Testis (tissue), 3 donors: ENCODE measurements around the gene NXPH4. TPM values are rescaled to one million over a fixed set of nuclear protein-coding genes. Genes with fewer than 3 reads are reported as not detected.
A peak's percentile ranks its signal among the peaks of the same experiment; 100 is the strongest.

ENCODE experiments used
- DNase-seq: peaks from one replicate; pipeline ENCODE4 v3.0.0-alpha.2; 2019
- H3K27ac ChIP-seq, 2 donors: fragments of 200-600 bp; sonication (generic); one replicate each; pipeline ENCODE4 v1.5.1; 2019
- H3K27me3 ChIP-seq: fragments of 200-600 bp; sonication (generic); one replicate; pipeline ENCODE4 v1.5.1; 2019
- H3K36me3 ChIP-seq: fragments of 200-600 bp; sonication (generic); one replicate; pipeline ENCODE4 v1.5.1; 2017; ENCODE audit warnings: low read depth; ENCODE audit errors: missing control alignments
- H3K4me1 ChIP-seq: fragments of 200-600 bp; sonication (generic); one replicate; pipeline ENCODE4 v1.5.1; 2019
- H3K4me3 ChIP-seq, 2 donors: fragments of 200-600 bp; sonication (generic); one replicate each; pipeline ENCODE4 v1.5.1; 2017 to 2019
- H3K9me3 ChIP-seq: fragments of 200-600 bp; sonication (generic); one replicate; pipeline ENCODE4 v1.5.1; 2017
- POLR2A ChIP-seq: fragments of 450-650 bp; IDR thresholded peaks from one replicate; pipeline ENCODE4 v1.6.1; 2017; ENCODE audit warnings: antibody characterized with exemption, mild to moderate bottlenecking, moderate library complexity
- WGBS, 2 donors: methylation state at CpG; one replicate each; pipeline ENCODE4 v1.1.5; 2018; 5-methylcytosine and 5-hydroxymethylcytosine counted together
- intact Hi-C: fragments of 100-400 bp; cut with DNase I; formaldehyde crosslinking; loops from one replicate; pipeline ENCODE4 v1.15.1; 2023; ENCODE audit warnings: low total_unique reads
- polyA plus RNA-seq: library from polyadenylated mRNA; stranded (reverse); fragments of 350-450 nt; fragmentation: Illumina TruSeq; extraction: RNeasy Lipid Tissue Mini Kit (QIAGEN cat#74804); gene quantifications from one replicate; pipeline ENCODE4 v1.2.3, GENCODE V29; 2014; ENCODE audit warnings: low read depth, low replicate concordance; ENCODE audit not compliant: insufficient read depth
- total RNA-seq, 2 donors: library from RNA; depleted of rRNA; stranded (reverse); fragments of >200 nt; gene quantifications; one replicate each; pipeline ENCODE4 v1.2.3, GENCODE V29; 2016
- TF ChIP-seq, protein P1 (sequence below), 3 experiments: fragments of 450-650 bp in 2 of 3; fragments of 200-600 bp in 1 of 3; sonication (generic) in 1 of 3; IDR thresholded peaks; one replicate each; pipeline ENCODE4 v1.5.1; 2016 to 2019; ENCODE audit warnings: antibody characterized with exemption in 3 of 3, mild to moderate bottlenecking in 2 of 3, moderate library complexity in 1 of 3

Gene NXPH4
- total and polyA plus RNA-seq, 3 donors from 2014 or later: 1.8 to 7.7 (median 7.5) TPM

DNA sequence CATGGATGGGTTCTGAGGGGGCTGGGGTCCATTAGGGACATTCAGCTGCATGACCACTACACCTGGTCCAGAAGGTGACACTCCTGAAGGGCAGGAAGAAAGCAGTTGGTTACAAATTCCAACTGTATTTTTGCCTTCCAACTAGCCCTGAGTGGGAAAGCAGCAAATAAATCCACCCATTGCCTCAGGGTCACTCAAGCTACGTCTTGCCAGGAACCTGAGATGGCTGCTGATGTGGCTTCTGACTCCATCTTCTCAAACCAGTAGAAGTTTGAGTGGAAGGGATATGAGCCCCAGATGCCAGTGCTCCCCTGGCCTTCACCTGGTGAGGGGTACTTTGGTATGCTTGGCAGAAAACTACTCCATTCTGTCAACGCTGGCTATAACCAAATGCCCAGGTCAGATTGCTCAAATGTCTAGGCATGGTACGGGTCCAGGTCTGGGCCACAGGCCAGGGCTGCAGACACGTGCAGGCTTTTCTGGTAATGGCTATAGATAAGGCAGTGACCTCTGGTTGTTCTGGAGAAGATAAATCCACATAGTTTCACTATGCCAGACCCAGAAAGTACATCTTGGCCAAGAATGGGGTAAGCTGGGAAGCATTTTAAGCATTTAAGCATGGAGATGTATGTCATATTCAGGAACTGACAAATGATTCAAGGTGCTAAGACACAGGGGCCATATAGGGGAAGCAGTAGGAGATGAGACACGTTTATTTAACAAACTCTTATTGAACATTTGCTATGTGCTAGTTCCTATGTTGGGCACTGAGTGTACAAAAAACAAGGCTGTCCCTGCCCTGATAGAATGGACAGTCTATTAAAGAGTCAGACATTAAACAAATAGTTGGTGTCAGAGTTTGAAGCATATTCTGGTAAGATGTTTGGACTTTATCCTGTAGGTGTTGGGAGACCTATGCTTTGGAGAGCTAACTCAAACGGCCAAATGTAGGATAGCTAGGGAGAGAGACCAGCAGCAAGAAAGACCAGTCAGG lies 42.7 kb downstream of the NXPH4 start:
- TF ChIP-seq, protein P1, sequence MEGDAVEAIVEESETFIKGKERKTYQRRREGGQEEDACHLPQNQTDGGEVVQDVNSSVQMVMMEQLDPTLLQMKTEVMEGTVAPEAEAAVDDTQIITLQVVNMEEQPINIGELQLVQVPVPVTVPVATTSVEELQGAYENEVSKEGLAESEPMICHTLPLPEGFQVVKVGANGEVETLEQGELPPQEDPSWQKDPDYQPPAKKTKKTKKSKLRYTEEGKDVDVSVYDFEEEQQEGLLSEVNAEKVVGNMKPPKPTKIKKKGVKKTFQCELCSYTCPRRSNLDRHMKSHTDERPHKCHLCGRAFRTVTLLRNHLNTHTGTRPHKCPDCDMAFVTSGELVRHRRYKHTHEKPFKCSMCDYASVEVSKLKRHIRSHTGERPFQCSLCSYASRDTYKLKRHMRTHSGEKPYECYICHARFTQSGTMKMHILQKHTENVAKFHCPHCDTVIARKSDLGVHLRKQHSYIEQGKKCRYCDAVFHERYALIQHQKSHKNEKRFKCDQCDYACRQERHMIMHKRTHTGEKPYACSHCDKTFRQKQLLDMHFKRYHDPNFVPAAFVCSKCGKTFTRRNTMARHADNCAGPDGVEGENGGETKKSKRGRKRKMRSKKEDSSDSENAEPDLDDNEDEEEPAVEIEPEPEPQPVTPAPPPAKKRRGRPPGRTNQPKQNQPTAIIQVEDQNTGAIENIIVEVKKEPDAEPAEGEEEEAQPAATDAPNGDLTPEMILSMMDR (IDR thresholded peaks at IDR 0.05): no peak
- TF ChIP-seq POLR2A: no peak
- H3K9me3 ChIP-seq: no peaks in the 10 kb centered on the region
- H3K4me1 ChIP-seq: peaks cover 4% of the 10 kb centered on the region
- H3K27ac ChIP-seq: no peak overlapping the region
- WGBS, 2 donors: 61 to 71% methylated on average over 5 to 6 of the region's 6 CpGs
- H3K4me3 ChIP-seq: no peak overlapping the region
- no peaks in the 10 kb centered on the region for H3K36me3 ChIP-seq
- H3K27me3 ChIP-seq: no peaks in the 10 kb centered on the region
- intact Hi-C loops: no loop called here
- DNase-seq: peak; percentile 53

DNA sequence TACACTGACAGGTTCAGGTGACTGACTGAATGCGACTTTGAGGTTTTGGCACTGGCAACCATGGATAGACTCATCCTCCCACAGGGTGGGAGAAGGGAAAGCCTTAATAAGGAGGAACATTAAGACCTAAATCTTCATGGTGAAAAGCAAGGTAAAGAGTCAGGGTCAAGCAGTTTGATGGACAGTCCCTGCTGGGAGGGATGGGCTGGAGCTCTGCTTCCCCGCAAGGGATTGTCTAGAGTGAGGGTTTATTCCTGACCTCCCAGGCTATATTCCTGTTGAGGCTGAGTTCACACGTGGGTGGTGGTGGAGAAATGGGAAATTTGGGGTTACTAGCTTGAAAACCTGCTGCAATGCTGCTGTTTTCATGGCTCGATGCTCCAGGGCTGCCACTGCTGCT lies 43.8 kb downstream of the NXPH4 start:
- peaks cover 4% of the 10 kb centered on the region for H3K4me1 ChIP-seq
- no peaks in the 10 kb centered on the region for H3K36me3 ChIP-seq
- no peaks in the 10 kb centered on the region for H3K27me3 ChIP-seq
- intact Hi-C loops: no loop called here
- TF ChIP-seq, protein P1 (IDR thresholded peaks at IDR 0.05): no peak
- no peak for TF ChIP-seq POLR2A
- no peaks in the 10 kb centered on the region for H3K9me3 ChIP-seq
- 84 to 94% methylated on average over 4 of the region's 4 CpGs for WGBS, 2 donors
- no peak overlapping the region for H3K4me3 ChIP-seq
- H3K27ac ChIP-seq: no peak overlapping the region
- no peak for DNase-seq

DNA sequence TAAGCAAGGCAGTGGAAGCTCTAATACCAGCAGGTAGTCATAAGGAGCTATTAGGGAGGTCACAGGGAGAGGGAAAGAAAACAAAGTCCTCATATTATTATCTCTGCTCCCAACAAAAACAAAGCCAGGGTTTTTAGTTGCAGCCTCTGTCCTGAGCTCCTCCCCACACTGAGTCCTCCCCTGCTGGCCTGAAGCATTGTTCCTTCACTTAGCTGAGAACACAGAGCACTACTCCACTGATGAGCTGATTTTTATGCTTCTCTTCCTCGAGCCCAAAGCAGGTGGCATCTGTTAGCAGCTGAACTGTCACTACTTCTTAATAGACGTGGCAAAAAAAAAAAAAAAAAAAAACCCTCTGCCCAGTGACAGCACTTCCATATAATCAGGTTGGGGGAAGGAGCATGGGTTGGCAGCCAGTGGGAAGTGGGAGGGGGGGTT lies 44.9 kb downstream of the NXPH4 start:
- no peak for TF ChIP-seq POLR2A
- TF ChIP-seq, protein P1 (IDR thresholded peaks at IDR 0.05): no peak
- H3K27me3 ChIP-seq: no peaks in the 10 kb centered on the region
- H3K9me3 ChIP-seq: no peaks in the 10 kb centered on the region
- no peak overlapping the region for H3K27ac ChIP-seq
- no peaks in the 10 kb centered on the region for H3K36me3 ChIP-seq
- intact Hi-C loops: no loop called here
- DNase-seq: no peak
- no peak overlapping the region for H3K4me3 ChIP-seq
- 40 to 47% methylated on average over 2 of the region's 2 CpGs for WGBS, 2 donors
- peaks cover 4% of the 10 kb centered on the region for H3K4me1 ChIP-seq

DNA sequence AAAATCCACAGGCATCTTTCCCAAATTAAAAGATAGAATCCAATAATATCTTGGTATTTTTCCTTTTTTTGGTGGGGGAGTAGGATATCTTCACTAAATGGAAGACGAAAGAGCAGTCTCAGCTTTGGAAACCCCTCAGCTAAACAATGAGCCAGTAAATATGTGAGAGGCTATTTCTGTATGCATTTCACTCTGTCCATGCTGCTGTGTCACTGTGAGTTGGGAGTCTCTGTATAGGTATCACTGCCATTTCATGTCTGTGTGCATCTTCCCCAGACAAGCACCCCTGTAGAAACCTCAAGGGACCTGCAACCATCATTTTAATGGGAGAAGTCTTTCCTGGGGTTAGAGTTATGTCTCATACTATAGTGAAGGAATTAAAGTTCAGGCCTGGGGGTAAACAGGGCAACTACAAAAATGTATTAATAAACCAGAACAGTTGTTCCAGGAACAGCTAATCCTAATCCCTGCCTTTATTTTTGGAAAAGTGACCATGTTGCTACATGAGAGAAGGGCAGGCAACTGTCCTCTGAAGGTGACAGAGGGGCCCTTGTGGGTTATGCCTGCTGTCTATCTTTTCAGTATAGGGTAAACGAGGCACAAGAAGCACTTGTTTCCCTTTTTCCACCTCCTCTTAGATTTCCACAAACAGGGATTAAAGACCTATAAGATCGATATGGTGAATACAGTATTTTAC lies 45.7 kb downstream of the NXPH4 start:
- no peak for TF ChIP-seq POLR2A
- TF ChIP-seq, protein P1 (IDR thresholded peaks at IDR 0.05): no peak
- H3K27ac ChIP-seq: no peak overlapping the region
- intact Hi-C loops: no loop called here
- H3K4me1 ChIP-seq: peaks cover 4% of the 10 kb centered on the region
- no peak for DNase-seq
- H3K4me3 ChIP-seq: no peak overlapping the region
- no peaks in the 10 kb centered on the region for H3K27me3 ChIP-seq
- no peaks in the 10 kb centered on the region for H3K36me3 ChIP-seq
- WGBS, 2 donors: 67 to 74% methylated on average over 3 of the region's 3 CpGs
- no peaks in the 10 kb centered on the region for H3K9me3 ChIP-seq
